AG08395 (cell line): ENCODE measurements around the gene TXLNG.
"Not testable (repeated sequence)": the region's sequence is repeated elsewhere in the genome, so short reads cannot be mapped to it uniquely, and the experiment has no call there.

Experiments
- DNase-seq: peaks from one replicate; pipeline ENCODE4 v3.0.0; 2012; ENCODE audit warnings: mixed read lengths, low spot score

TXLNG gene

DNA sequence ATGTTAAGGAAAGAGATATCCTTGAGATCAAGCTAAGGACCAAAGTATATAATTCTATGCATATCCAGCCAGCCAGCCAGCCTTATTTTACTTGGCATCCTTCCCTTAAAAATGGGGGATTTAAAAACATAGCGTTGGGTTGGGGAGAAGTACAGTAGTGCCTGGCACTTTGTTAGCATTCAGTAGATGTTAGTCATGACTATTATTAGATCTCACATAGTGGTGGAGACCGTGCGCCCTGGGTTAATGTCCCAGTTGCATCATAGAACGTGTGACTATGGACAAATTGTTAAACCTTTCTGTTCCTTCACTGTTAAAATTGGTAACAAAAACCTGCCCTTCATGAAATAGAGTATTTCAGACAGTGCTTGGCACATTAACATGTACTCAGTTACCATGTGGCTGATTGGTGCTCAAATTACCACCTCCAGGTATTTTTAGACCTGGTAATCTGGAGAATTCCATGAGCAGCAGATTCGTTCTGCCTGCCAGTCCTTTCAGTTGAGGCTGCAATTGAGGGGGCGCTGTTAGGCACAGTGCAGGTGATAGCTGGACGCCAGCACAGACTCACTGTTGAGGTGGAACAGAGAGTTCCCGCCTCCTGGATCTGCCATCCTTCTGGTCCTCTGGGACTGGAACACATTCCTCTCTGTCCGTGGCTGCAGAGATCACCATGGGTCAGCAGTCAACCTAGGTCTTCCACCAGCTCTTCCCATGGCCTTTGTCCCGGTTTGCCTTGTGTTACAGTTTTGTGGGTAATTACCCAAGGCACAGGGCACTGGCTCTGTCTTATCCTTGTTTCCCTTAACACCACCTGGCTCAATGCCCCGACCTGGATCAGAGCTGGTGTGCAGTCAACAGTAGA lies 52.2 kb downstream of the TXLNG start:
- peak; percentile 67 for DNase-seq

DNA sequence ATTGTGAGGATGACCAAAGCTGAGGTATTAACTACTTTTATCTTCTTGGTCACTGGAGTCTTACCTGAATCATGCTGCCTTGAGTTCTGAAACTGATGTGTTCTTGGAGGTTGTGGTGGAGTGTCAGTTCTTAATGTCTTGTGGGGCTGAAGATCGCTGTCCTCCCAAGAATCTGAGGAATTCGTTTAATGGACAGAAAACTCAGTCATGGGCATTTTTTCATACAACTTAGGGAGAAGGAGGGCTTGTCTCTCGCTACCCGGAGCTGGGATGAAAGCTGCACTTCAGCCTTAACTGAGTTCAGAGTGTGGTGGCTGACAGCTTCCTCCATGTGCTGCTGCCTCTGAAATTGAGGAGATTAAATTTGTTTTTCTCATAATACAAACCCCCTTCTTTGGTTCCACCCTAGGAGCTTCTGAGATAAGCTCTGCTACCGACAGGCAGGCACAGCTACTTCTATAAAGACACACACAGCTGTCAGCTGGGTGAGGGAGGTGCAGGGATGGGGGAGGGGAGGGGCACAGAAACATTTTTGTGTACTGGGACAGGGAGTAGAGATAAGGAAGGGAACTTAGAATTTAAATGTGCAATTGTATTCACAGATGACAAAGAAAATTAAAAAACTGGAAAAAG lies 53.1 kb downstream of the TXLNG start:
- no peak for DNase-seq

GRCh38 chrX:16839852-16840460 lies 53.7 kb downstream of the TXLNG start:
- peak; percentile 38 for DNase-seq

- no peak for DNase-seq
Measured at GRCh38 chrX:16842684-16843083, 56.4 kb downstream of the TXLNG start.

DNA sequence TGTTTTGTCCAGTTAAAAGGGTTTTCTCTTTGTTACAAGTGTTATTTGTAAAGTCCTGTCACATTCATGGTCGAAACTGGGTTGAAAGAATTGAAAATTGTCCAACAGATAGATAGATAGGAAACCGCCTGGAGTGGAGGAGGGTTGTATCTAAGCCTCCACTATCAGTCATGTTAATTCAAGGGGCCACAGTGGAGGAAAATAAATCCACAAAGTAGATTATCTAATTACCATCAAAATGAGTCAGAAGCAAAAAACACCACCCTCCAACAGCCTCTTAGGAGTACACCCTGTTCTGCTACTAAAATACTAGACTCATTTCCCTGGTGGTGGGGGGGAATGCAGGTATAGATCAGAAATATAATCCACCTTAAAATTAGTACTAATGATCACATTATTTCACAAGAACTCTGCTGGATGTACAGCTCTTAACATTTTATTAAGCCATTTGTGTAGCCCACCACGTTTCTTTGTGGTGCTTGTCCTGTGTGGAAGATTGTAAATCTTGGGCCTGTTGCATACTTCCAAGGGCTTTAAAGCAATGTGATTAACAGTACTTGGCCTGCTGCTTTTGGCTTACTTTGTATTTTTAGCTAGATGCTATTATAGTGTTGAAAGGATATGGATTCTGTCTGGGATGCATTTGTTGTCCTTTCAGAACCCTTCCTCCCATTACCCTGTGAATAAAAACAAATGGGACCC lies 57.1 kb downstream of the TXLNG start:
- no peak for DNase-seq

DNA sequence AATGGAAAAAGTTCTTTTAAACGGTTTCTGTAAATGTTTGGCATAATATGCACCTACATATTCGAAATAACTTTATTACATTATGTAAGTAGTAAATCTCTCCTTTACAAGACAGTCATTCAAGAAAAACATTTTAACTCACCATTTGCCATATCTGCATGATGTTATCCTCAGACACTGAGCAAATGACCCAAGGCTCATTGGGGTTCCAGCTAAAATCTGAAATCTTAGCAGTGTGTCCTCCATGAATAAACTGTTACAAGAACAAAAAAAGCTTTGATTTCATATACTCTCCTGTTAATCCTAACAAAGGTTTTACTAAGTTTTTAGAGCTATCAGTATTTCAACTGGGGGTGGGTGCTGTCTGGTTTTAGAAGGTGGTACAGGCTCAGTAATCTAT lies 59.4 kb downstream of the TXLNG start:
- no peak for DNase-seq

GRCh38 chrX:16848541-16848940 lies 62.3 kb downstream of the TXLNG start:
- no peak for DNase-seq

- DNase-seq: no peak
Measured at GRCh38 chrX:16851421-16851820, 65.2 kb downstream of the TXLNG start.

DNA sequence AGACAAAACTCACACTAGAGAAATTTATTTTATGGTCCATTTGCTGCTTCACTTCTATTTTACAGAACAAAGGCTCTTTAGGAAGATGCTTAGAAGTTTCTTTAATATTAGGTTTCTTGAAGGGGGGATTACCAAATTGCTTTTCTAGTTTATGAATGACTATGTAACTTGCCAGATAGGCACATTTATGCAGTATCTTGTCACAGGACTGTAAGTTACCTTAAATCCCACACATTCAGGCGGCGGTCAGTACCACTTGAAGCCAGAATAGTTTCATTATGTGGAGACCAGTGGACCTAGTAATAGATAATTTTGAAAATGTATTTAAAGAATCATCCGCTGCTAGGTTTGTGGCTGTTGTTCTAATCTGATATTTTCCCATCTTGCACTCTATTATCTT lies 65.6 kb downstream of the TXLNG start:
- DNase-seq: no peak

GRCh38 chrX:16852617-16853179 lies 66.4 kb downstream of the TXLNG start:
- no peak for DNase-seq

GRCh38 chrX:16853537-16853936 lies 67.3 kb downstream of the TXLNG start:
- DNase-seq: no peak

DNA sequence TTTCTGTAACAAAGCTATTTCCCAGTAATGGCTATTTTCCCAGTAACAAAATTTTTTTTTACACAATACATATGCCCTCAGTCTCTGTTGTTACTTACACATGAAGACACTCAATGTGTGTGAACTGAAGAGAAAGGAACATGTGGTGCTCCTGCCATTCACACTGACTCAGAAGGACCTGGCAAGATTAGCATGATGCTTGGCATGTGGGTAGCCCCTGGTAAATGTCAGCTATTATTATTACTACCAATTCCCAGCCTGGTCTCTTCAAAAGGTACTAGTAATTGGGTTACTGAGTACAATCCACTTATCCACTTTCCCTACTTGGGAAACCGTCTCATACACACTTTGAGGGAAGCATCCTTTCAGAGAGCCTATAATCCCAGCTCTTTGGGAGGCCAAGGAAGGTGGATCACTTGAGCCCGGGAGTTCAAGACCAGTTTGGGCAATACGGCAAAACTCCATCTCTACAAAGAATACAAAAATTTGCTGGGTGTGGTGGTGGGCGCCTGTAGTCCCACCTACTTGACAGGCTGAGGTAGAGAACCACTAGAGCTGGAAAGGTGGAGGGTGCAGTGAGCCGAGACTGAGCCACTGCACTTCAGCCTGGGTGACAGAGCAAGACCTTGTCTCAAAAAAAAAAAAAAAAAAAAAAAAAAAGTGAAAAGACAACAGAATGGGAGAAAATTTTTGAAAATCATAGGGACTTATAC lies 69.3 kb downstream of the TXLNG start:
- no peak for DNase-seq

GRCh38 chrX:16856076-16856404 lies 69.8 kb downstream of the TXLNG start:
- DNase-seq: not testable (repeated sequence)

- DNase-seq: no peak
Measured at GRCh38 chrX:16856744-16857143, 70.5 kb downstream of the TXLNG start.

DNA sequence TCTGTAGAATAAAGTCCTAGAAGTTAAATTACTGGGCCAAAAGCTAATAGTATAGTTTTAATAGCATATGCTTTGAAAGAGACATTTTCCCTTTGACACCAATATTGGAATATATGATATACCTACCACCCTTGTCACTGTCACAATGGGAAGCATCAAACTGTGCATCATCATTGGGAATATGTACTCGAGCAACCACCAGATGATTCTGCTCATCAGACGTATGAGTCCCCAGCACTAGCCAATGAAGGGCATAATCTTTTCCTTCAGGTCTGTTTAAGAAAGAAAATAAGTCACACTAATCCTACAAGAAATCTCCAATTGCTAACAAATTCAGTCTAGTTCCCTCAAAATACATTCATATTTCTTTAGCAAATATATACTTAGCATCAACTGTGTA lies 76.6 kb downstream of the TXLNG start:
- no peak for DNase-seq

GRCh38 chrX:16867947-16868346 lies 81.7 kb downstream of the TXLNG start:
- no peak for DNase-seq

GRCh38 chrX:16868920-16869319 lies 82.7 kb downstream of the TXLNG start:
- DNase-seq: no peak

DNA sequence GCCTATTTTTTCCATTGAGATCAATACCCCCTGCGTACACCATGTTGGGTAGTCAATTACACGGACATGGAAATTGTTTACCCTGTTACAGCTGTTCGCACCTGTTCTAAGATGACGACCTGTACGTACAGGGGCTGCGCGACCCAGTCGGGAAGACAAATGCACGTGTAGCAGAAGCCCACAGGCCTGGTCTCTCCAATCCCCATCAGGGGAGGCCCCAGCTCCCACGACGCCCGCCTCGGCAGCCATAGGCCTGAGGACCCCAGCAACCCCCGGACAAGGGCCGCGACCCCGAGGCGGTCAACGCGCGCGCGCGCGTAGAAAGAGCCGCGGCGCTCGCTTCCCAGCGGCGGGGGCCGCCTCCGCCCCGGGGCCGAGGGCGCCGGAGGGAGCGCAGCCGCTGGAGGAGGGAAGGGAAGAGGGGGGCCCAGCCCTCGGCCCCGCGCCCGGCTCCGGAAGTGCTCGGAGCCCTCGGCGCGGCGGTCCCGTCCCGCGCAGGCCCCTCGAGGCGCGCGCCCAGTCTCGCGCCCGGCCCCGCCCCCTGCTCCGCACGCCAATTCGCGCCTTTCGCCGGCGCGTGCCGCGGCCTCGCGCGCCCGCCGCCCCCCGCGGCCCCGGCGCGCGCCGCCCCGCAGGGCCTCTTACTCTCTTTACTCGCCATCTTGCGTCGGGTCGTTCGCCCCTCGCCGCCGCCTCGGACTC lies 83.3 kb downstream of the TXLNG start:
- DNase-seq: peak; percentile 27

DNA sequence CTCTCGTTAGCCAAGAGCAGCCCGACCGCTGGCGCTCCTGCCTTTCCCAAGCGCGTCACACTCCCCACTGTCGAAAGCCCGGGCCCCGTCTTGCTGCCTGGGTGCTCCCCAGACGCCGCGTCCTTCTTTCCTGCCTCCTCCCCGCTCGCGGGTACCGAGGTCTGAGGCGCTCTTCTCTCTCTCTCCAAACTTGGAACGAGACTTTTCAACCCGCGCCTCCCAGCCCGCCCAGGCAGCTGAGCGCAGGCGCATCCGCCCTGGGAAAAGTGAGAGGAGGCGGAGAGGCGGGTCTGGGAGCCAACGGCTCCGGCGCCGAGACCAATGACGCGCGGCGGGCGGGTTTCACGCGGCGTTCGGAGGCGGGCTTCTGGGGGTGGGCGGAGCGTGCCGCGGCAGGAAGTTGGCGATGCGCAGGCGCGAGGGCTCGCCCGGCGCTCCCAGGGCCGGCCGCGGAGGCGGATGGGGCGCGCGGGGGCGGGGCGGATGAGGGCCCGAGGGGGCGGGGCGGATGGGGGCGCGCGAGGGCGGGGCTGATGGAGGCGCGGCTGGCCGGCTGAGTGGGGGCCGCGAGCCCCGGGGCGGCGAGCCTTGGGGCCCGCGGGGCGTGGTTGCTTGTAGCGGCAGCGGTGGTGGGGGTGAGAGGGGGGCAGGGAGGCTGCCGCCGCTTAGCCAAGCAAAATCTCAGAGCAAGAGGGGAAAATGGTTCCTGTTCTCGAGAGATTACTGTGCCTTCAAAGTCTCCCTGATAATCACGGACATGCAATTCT lies 84.0 kb downstream of the TXLNG start, which contains the start of gene RBBP7:
Gene RBBP7, minus strand, starts transcription at position 268 of the 767 bp plus-strand sequence. CDS start 309 bp downstream, outside the sequence.
- DNase-seq: peak; percentile 97
